UCSD-AML1 (cell line): Measurements from ENCODE around the gene PPFIBP1.
"Not testable (repeated sequence)": the region's sequence is repeated elsewhere in the genome, so short reads cannot be mapped to it uniquely, and the experiment has no call there.

Experiments used
- DNase-seq: peaks from one replicate; lab custom pipeline; 2025; ENCODE audit not compliant: unreplicated experiment; lab: John Stamatoyannopoulos, UW

The PPFIBP1 gene

GRCh38 chr12:27561535-27562350 lies 37.7 kb downstream of the PPFIBP1 start:
- DNase-seq = no peak

GRCh38 chr12:27564612-27565213 lies 40.7 kb downstream of the PPFIBP1 start:
- no peak for DNase-seq

- DNase-seq = no peak
Measured at GRCh38 chr12:27566159-27566558, 42.2 kb downstream of the PPFIBP1 start.

- DNase-seq = no peak
Measured at GRCh38 chr12:27566626-27567025, 42.6 kb downstream of the PPFIBP1 start.

GRCh38 chr12:27571463-27571862 lies 47.5 kb downstream of the PPFIBP1 start:
- no peak for DNase-seq

GRCh38 chr12:27572486-27573255 lies 48.7 kb downstream of the PPFIBP1 start:
- DNase-seq = no peak

GRCh38 chr12:27573972-27574371 lies 50.0 kb downstream of the PPFIBP1 start:
- peak; percentile 16 for DNase-seq

GRCh38 chr12:27575090-27575761 lies 51.2 kb downstream of the PPFIBP1 start:
- no peak for DNase-seq

- DNase-seq = no peak
Measured at GRCh38 chr12:27575762-27576118, 51.7 kb downstream of the PPFIBP1 start.

GRCh38 chr12:27576667-27577347 lies 52.8 kb downstream of the PPFIBP1 start:
- no peak for DNase-seq

- DNase-seq = no peak
Measured at GRCh38 chr12:27577688-27578087, 53.7 kb downstream of the PPFIBP1 start.

GRCh38 chr12:27578689-27579372 lies 54.8 kb downstream of the PPFIBP1 start:
- DNase-seq = no peak

GRCh38 chr12:27580561-27581330 lies 56.7 kb downstream of the PPFIBP1 start:
- DNase-seq = no peak

GRCh38 chr12:27581331-27581671 lies 57.3 kb downstream of the PPFIBP1 start:
- DNase-seq = not testable (repeated sequence)

- not testable (repeated sequence) for DNase-seq
Measured at GRCh38 chr12:27581833-27582232, 57.8 kb downstream of the PPFIBP1 start.

- DNase-seq = not testable (repeated sequence)
Measured at GRCh38 chr12:27582445-27582844, 58.4 kb downstream of the PPFIBP1 start.

GRCh38 chr12:27583057-27583797 lies 59.2 kb downstream of the PPFIBP1 start:
- no peak for DNase-seq

- no peak for DNase-seq
Measured at GRCh38 chr12:27583981-27584380, 60.0 kb downstream of the PPFIBP1 start.

GRCh38 chr12:27585739-27586265 lies 61.8 kb downstream of the PPFIBP1 start:
- DNase-seq = no peak
